GM18873 (cell line): ENCODE results near the gene ELAC1.
"Not testable (repeated sequence)": the region's sequence is repeated elsewhere in the genome, so short reads cannot be mapped to it uniquely, and the experiment has no call there.

ENCODE experiments used
- ATAC-seq: cut with Tn5 transposase; IDR thresholded peaks from one replicate; pipeline ENCODE4 v1.9.1; 2021; ENCODE audit warnings: mild to moderate bottlenecking, moderate library complexity, moderate number of reproducible peaks; ENCODE audit not compliant: unreplicated experiment, low FRiP score

Gene ELAC1

GRCh38 chr18:50967714-50968661 lies at the start of gene ELAC1:
TSS of gene ELAC1 (plus strand) at chr18:50968040. CDS start at chr18:50974405, 6,365 bp downstream.
- peak; percentile 70 for ATAC-seq

- no peak for ATAC-seq
Measured at GRCh38 chr18:50918153-50918552, 49.7 kb upstream of the ELAC1 start.

GRCh38 chr18:50924372-50924771 lies 43.5 kb upstream of the ELAC1 start:
- ATAC-seq: no peak

- no peak for ATAC-seq
Measured at GRCh38 chr18:50926521-50926920, 41.3 kb upstream of the ELAC1 start.

GRCh38 chr18:50928551-50928950 lies 39.3 kb upstream of the ELAC1 start:
- no peak for ATAC-seq

GRCh38 chr18:50933684-50934083 lies 34.2 kb upstream of the ELAC1 start:
- ATAC-seq: no peak

- ATAC-seq: no peak
Measured at GRCh38 chr18:50934545-50935211, 33.2 kb upstream of the ELAC1 start.

GRCh38 chr18:50935493-50936191 lies 32.2 kb upstream of the ELAC1 start:
- no peak for ATAC-seq

- ATAC-seq: no peak
Measured at GRCh38 chr18:50937183-50937582, 30.7 kb upstream of the ELAC1 start.

GRCh38 chr18:50938912-50939311 lies 28.9 kb upstream of the ELAC1 start:
- no peak for ATAC-seq

GRCh38 chr18:50944245-50944932 lies 23.5 kb upstream of the ELAC1 start:
- ATAC-seq: no peak

- ATAC-seq: not testable (repeated sequence)
Measured at GRCh38 chr18:50945918-50946317, 21.9 kb upstream of the ELAC1 start.

GRCh38 chr18:50947899-50948298 lies 19.9 kb upstream of the ELAC1 start:
- no peak for ATAC-seq

GRCh38 chr18:50949185-50949584 lies 18.7 kb upstream of the ELAC1 start:
- ATAC-seq: no peak

GRCh38 chr18:50950626-50951025 lies 17.2 kb upstream of the ELAC1 start:
- ATAC-seq: no peak

GRCh38 chr18:50953822-50954221 lies 14.0 kb upstream of the ELAC1 start:
- no peak for ATAC-seq

GRCh38 chr18:50955253-50955652 lies 12.6 kb upstream of the ELAC1 start:
- no peak for ATAC-seq

- ATAC-seq: no peak
Measured at GRCh38 chr18:50956116-50956515, 11.7 kb upstream of the ELAC1 start.

GRCh38 chr18:50961974-50962373 lies 5.9 kb upstream of the ELAC1 start:
- ATAC-seq: no peak

GRCh38 chr18:50969448-50969847 lies 1.6 kb downstream of the ELAC1 start:
- no peak for ATAC-seq
